ENCODE results near the gene GRAMD1A. TPM values are rescaled to one million over a fixed set of nuclear protein-coding genes. Genes with fewer than 3 reads are reported as not detected.
"Not testable (repeated sequence)": the region's sequence is repeated elsewhere in the genome, so short reads cannot be mapped to it uniquely, and the experiment has no call there.

GRAMD1A gene
- total RNA-seq, 1 experiment from 2014 or later: 49.4 TPM

DNA sequence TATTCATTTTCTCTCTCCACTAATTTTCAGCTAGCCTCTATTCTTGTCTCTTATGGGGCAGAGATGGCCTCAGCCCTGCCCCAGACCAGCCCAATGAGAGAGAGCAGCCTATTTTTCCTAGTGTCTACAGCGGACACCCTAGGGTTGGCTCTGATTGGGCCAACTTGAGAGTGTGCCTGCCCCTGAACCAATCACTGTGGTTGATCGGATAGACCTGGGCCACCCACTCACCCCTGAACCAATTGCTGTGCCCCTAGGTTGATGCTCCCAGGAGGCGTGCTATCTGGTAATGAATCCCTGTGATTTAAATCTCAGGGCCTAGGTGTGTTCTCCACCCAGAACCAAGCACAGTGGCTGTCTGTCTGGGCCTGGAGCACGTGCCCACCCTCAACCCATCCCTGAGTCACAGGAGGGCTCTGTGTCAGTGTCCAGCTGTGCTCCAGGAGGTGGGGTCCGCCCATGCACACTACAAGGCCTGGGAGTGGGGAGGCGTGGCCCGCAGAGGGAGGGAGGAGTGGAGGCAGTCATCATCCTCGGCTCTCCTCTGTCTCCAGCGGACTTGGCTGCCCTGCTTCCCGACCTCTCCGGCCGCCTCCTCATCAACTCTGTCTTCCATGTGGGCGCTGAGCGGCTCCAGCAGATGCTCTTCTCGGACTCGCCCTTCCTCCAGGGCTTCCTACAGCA is 15.3 kb downstream of the GRAMD1A start:
- H3K27ac ChIP-seq: no peak overlapping the region
- H3K4me3 ChIP-seq: no peak overlapping the region
- H3K4me1 ChIP-seq: no peaks in the 10 kb centered on the region
- H3K9me3 ChIP-seq (replicated peaks): no peaks in the 10 kb centered on the region
- peaks cover 53% of the 10 kb centered on the region for H3K36me3 ChIP-seq
- DNase-seq: no peak
- H3K27me3 ChIP-seq: no peaks in the 10 kb centered on the region

DNA sequence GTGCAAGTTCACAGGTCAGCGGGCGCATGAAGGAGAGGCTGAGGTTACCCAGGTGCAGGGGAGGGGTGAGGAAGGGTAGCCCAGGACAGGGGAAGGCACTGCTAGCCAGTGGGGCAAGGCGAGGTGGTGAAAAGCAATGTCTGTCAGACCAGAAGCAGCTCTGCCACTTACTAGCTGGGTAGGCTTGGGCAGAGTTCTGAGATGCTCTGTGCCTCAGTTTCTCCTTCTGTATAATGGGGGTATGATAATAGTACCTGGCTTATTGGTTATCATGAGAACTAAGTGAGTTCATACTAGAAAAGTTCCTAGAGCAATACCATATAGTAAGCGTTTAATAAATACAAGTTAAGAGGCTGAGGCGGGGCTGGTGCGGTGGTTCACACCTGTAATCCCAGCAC is 15.8 kb downstream of the GRAMD1A start:
- no peaks in the 10 kb centered on the region for H3K27me3 ChIP-seq
- no peaks in the 10 kb centered on the region for H3K4me1 ChIP-seq
- no peak overlapping the region for H3K27ac ChIP-seq
- no peak overlapping the region for H3K4me3 ChIP-seq
- H3K9me3 ChIP-seq (replicated peaks): no peaks in the 10 kb centered on the region
- no peak for DNase-seq
- peaks cover 50% of the 10 kb centered on the region for H3K36me3 ChIP-seq

DNA sequence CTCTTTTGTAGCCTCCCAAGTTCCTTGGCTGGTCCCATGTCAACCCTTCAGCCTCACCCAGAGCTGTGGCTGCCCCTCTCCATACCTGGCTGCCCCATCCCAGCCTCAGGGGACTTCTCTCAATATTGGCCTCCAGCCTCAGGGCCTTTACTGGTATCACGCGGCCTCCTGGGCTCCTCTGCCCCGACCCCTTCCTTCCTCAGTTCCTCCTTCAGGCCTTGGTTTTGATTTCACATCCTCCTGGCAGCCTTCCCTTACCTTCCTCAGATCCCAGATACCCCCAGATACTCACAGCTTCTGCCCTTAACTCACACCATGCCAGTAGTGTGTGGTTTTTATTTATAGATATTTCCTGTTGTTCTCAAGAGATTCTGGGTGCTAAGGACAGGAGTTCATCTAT is 17.4 kb downstream of the GRAMD1A start:
- Histone ChIP-seq H3K36me3 (peaks cover 47% of the 10 kb centered on the region), H3K4me3 (no peak overlapping the region), H3K27me3 (no peaks in the 10 kb centered on the region), H3K27ac (no peak overlapping the region), H3K4me1 (no peaks in the 10 kb centered on the region), H3K9me3 (replicated peaks) (no peaks in the 10 kb centered on the region)
- DNase-seq: no peak

DNA sequence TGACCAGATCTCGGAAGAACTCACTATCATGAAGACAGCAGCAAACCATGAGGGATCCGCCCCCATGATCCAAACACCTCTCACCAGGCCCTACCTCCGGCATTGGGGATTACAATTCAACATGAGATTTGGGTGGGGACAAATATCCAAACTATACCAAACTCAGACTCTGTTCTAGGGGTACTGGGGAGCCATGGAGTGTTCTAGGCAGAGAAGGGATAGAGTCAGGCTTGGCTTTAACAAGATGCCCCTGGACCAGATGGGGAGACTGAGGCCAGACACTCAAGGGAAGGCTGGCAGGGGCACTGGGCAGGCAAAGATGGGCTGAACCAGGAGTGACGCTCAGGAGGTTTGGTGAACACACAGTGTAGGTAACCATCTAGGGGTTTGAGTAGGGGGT is 18.3 kb downstream of the GRAMD1A start:
- Histone ChIP-seq H3K27me3 (no peaks in the 10 kb centered on the region), H3K4me1 (no peaks in the 10 kb centered on the region), H3K36me3 (peaks cover 44% of the 10 kb centered on the region), H3K27ac (no peak overlapping the region), H3K9me3 (replicated peaks) (no peaks in the 10 kb centered on the region), H3K4me3 (no peak overlapping the region)
- no peak for DNase-seq

DNA sequence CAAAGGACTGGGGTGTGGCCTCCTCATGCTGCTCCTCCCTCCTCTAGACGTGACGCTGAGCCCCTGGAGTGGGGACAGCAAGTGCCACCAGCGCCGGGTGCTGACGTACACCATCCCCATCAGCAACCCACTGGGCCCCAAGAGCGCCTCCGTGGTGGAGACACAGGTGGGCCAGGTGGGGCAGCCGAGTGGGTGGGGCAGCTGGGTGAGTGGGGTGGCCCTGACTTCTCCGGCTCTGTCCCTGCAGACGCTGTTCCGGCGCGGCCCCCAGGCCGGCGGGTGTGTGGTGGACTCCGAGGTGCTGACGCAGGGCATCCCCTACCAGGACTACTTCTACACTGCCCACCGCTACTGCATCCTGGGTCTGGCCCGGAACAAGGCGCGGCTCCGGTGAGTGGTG is 19.0 kb downstream of the GRAMD1A start:
- Histone ChIP-seq H3K4me1 (no peaks in the 10 kb centered on the region), H3K27ac (no peak overlapping the region), H3K4me3 (no peak overlapping the region), H3K9me3 (replicated peaks) (no peaks in the 10 kb centered on the region), H3K36me3 (peaks cover 46% of the 10 kb centered on the region), H3K27me3 (no peaks in the 10 kb centered on the region)
- DNase-seq: no peak

DNA sequence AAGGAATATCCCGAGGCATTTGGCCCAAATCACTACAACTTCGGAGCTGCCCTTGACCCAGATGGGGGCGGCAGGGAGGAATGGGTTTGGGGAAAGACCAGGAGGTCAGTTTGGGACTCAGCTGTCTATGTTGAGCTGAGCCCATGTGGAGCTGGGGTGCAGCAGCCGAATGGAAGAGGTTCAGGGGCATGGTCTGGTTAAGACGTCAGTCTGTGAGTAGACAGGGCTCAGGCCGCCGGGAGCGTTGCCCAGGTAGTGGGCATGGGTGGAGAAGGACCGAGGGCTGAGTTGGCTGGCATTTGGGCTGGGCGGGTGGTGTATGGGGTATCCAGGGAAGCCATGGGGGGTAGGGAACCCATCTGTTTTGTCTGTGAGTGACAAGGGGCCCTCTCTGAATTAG is 20.9 kb downstream of the GRAMD1A start:
- H3K27me3 ChIP-seq: no peaks in the 10 kb centered on the region
- H3K27ac ChIP-seq: no peak overlapping the region
- no peaks in the 10 kb centered on the region for H3K4me1 ChIP-seq
- peaks cover 53% of the 10 kb centered on the region for H3K36me3 ChIP-seq
- no peaks in the 10 kb centered on the region for H3K9me3 ChIP-seq (replicated peaks)
- no peak overlapping the region for H3K4me3 ChIP-seq
- no peak for DNase-seq

DNA sequence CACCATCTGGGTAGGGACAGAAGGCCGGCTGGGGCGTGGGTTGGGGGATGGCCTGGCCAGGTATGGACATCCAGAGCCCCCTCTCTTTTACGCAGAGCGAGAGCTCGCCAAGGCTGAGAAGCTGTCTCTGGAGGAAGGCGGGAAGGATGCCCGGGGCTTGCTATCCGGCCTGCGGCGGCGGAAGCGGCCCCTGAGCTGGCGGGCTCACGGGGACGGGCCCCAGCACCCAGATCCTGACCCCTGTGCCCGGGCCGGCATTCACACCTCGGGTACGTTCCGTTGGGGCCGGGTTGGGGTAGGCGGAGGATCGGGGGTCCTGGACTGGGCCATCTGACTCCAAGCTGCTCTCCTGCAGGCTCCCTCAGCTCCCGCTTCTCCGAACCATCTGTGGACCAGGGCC is 21.5 kb downstream of the GRAMD1A start:
- Histone ChIP-seq H3K36me3 (peaks cover 50% of the 10 kb centered on the region), H3K4me3 (no peak overlapping the region), H3K27ac (no peak overlapping the region), H3K4me1 (no peaks in the 10 kb centered on the region), H3K27me3 (no peaks in the 10 kb centered on the region), H3K9me3 (replicated peaks) (no peaks in the 10 kb centered on the region)
- no peak for DNase-seq

DNA sequence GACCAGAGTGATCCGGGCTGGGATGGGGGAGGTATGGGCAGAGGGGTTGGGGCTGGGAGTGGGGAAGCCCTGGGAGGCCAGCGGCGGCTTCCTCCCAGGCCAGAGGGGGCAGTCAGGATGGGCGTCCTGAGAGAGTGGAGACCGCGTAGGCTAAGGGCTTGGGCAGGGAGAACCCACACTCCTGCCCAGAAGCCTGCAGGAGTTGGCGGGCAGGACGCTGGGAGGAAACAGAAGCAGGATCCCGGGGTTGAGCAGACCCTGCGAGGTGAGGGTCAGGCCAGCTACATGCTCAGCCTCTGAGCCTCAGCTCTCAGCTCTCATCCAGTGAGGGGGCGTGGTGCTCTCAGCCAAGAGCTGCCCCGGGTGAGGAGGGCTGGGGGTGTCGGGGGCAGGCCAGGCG is 22.3 kb downstream of the GRAMD1A start:
- Histone ChIP-seq H3K27me3 (no peaks in the 10 kb centered on the region), H3K4me3 (no peak overlapping the region), H3K9me3 (replicated peaks) (no peaks in the 10 kb centered on the region), H3K36me3 (peaks cover 57% of the 10 kb centered on the region), H3K27ac (no peak overlapping the region), H3K4me1 (no peaks in the 10 kb centered on the region)
- DNase-seq: no peak

DNA sequence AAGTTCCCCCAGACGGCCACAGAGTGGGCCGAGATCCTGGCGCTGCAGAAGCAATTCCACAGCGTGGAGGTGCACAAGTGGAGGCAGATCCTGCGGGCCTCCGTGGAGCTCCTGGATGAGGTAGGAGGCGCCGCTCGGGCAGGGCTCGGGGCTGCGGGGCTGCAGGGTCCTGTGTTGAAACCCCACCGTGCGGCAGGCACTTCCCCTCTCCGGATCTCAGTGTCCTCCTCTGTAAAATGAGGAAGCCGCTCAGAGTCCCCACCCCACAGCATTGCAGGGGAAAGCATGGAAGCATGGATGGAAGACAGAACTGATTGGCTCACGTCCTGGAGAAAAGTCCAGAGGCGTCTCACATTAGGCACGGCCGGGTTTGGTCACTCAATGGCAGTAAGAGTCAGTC is 23.3 kb downstream of the GRAMD1A start:
- Histone ChIP-seq H3K36me3 (peaks cover 51% of the 10 kb centered on the region), H3K4me3 (no peak overlapping the region)
- no peak for DNase-seq

DNA sequence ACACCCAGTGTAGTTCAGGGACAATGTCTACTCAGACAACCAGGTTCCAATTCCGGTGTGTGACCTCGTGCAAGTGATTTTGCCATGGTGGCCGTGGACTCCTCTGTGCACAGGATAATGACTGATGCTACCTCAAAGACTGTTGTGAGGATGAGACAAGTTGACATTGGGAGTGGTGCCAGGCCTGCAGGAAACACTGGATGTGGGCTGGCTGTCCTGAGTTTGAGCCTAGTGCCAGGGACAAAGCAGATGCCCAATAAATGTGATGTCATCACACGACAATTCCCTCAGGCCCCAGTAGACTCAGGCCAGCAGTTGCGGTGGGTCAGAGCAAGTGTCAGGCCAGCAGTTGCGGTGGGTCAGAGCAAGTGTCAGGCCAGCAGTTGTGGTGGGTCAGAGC is 24.0 kb downstream of the GRAMD1A start:
- Histone ChIP-seq H3K4me1 (no peaks in the 10 kb centered on the region), H3K36me3 (peaks cover 46% of the 10 kb centered on the region), H3K4me3 (no peak overlapping the region), H3K27me3 (no peaks in the 10 kb centered on the region), H3K9me3 (replicated peaks) (no peaks in the 10 kb centered on the region), H3K27ac (no peak overlapping the region)
- no peak for DNase-seq

More for the DNA sequence above, 23.3 kb downstream of the GRAMD1A start:
- Histone ChIP-seq H3K9me3 (replicated peaks) (no peaks in the 10 kb centered on the region), H3K27me3 (no peaks in the 10 kb centered on the region), H3K27ac (no peak overlapping the region), H3K4me1 (no peaks in the 10 kb centered on the region)

DNA sequence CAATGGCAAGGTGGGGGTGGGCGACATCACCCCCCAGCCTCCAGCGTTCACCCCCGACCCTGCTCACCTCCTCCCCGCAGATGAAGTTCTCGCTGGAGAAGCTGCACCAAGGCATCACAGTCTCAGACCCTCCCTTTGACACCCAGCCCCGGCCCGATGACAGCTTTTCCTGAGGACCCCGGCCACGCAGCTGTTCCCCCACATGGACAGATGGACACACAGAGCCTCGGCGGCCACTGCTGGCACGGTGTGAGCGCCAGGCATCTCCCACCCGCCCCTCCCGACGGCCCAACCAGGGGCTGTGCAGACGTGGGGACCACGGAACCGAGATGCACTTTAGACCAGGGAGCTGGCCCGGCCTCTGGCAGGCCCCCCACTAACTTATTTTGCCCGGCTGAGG is 25.8 kb downstream of the GRAMD1A start:
- Histone ChIP-seq H3K4me1 (no peaks in the 10 kb centered on the region), H3K36me3 (peaks cover 35% of the 10 kb centered on the region), H3K27me3 (no peaks in the 10 kb centered on the region), H3K4me3 (no peak overlapping the region), H3K9me3 (replicated peaks) (no peaks in the 10 kb centered on the region), H3K27ac (no peak overlapping the region)
- no peak for DNase-seq

DNA sequence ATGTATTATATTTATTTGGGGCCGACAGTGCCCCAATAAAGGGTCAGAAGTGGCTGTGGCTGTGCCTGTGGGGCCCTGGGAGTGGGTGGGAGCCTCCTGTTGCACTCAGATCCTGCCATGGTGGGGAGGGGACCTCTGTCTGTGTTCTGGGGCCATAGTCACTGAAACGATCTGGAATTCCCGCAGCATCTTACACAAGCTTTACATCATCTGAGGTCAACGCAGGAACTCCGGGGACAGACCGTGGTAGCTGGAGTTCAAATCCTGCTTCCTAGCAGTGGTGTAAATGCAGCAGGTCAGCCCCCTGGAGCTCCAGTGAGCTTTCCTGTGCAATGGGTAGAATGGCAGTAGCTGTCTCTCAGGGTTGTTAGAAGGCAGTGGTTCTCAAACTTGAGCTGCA is 26.3 kb downstream of the GRAMD1A start:
- DNase-seq: no peak
- Histone ChIP-seq H3K4me3 (no peak overlapping the region), H3K36me3 (peaks cover 33% of the 10 kb centered on the region), H3K27me3 (no peaks in the 10 kb centered on the region), H3K9me3 (replicated peaks) (no peaks in the 10 kb centered on the region), H3K27ac (no peak overlapping the region), H3K4me1 (no peaks in the 10 kb centered on the region)

DNA sequence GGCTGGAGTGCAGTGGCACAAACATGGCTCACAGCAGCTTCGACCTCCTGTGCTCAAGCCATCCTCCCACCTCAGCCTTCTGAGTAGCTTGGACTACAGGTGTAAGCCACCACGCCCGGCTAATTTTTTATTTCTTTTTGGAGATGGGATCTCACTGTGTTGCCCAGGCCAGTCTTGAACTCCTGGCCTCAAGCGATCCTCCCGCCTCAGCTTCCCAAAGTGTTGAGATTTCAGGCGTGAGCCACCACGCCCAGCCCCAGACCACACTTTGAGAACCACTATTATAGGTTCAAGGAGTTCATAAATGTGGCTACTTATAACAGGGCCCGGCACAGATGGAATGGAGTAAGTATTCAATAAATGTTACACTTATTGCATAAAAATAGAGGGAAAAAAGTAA is 26.9 kb downstream of the GRAMD1A start:
- Histone ChIP-seq H3K27me3 (no peaks in the 10 kb centered on the region), H3K36me3 (peaks cover 30% of the 10 kb centered on the region), H3K27ac (no peak overlapping the region), H3K4me3 (no peak overlapping the region), H3K4me1 (no peaks in the 10 kb centered on the region), H3K9me3 (replicated peaks) (no peaks in the 10 kb centered on the region)
- no peak for DNase-seq

DNA sequence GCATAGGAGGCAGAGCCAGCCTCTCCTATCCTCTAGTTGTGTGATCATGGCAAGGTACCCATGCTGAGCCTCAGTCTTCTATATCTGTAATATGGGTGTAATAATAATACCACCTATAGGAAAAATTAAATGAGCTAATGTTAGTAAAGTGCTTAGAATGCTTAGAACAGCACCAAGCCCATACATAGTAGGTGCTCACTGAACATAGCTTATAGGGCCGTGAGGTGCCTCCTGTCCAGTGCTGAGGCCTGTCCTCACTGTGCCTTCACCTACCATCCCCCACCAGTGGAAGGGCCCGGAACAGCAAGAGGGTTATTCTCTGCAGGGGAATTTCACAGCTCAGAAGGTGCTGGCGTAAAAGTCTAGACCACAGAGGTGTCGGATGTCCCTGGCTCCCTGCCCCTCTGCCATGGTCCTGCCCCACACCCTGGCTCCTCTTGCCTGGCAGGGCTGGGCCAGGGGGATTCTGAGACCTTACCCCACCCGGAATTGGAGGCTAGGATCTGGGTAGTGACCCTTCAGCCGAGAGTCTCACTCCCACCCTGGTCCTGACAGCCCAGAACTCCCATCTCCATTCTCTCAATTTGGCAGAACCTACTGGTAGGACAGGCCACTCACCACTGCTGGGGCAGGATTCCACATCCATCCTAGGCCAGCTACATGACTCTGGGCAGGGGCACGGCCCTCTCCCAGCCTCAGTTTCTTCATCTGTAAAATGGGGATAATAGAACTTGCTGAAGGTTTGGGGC is 27.9 kb downstream of the GRAMD1A start:
- no peak overlapping the region for H3K27ac ChIP-seq
- H3K9me3 ChIP-seq (replicated peaks): no peaks in the 10 kb centered on the region
- peak in 1 of 2 experiments; percentile 29 for DNase-seq
- H3K4me3 ChIP-seq: no peak overlapping the region
- peaks cover 28% of the 10 kb centered on the region for H3K36me3 ChIP-seq
- no peaks in the 10 kb centered on the region for H3K4me1 ChIP-seq
- no peaks in the 10 kb centered on the region for H3K27me3 ChIP-seq

DNA sequence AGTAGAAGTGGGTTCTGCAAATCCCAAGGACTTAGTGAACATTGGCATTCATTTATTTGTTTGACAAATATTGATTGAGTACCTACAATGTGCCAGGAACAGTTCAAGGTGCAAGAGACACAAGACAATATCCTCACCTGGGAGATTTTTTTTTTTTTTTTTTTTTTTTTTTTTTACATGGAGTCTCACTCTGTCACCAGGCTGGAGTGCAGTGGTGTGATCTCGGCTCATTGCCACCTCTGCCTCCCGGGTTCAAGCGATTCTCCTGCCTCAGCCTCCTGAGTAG is 28.4 kb downstream of the GRAMD1A start:
- H3K4me1 ChIP-seq; H3K9me3 ChIP-seq (replicated peaks); H3K27ac ChIP-seq; DNase-seq; H3K4me3 ChIP-seq; H3K27me3 ChIP-seq: not testable (repeated sequence)
- H3K36me3 ChIP-seq: peaks cover 26% of the 10 kb centered on the region

DNA sequence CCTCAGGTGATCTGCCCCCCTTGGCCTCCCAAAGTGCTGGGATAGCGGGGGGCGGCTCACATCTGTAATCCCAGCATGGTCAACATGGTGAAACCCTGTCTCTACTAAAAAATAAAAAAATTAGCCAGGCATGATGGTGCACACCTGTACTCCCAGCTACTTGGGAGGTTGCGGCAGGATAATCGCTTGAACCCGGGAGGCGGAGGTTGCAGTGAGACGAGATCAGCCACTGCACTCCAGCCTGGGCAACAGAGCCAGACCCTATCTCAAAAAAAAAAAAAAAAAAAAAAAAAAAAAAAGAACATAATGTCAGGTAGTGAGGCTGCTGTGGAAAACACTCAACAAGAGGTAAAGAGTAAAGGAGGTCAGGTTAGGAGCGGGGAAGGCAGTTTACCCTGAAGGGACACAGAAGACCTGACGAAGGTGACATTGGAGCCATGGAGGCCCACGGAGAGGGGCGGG is 29.2 kb downstream of the GRAMD1A start:
- not testable (repeated sequence) for DNase-seq; H3K27ac ChIP-seq; H3K4me3 ChIP-seq; H3K9me3 ChIP-seq (replicated peaks); H3K4me1 ChIP-seq; H3K27me3 ChIP-seq
- H3K36me3 ChIP-seq: peaks cover 19% of the 10 kb centered on the region

All from SJCRH30 (cell line).